Measurements from ENCODE around the gene RARG. TPM values are rescaled to one million over a fixed set of nuclear protein-coding genes. Genes with fewer than 3 reads are reported as not detected.

Gene RARG
- total RNA-seq, 1 donor from 2014 or later, result 58.6 TPM

DNA sequence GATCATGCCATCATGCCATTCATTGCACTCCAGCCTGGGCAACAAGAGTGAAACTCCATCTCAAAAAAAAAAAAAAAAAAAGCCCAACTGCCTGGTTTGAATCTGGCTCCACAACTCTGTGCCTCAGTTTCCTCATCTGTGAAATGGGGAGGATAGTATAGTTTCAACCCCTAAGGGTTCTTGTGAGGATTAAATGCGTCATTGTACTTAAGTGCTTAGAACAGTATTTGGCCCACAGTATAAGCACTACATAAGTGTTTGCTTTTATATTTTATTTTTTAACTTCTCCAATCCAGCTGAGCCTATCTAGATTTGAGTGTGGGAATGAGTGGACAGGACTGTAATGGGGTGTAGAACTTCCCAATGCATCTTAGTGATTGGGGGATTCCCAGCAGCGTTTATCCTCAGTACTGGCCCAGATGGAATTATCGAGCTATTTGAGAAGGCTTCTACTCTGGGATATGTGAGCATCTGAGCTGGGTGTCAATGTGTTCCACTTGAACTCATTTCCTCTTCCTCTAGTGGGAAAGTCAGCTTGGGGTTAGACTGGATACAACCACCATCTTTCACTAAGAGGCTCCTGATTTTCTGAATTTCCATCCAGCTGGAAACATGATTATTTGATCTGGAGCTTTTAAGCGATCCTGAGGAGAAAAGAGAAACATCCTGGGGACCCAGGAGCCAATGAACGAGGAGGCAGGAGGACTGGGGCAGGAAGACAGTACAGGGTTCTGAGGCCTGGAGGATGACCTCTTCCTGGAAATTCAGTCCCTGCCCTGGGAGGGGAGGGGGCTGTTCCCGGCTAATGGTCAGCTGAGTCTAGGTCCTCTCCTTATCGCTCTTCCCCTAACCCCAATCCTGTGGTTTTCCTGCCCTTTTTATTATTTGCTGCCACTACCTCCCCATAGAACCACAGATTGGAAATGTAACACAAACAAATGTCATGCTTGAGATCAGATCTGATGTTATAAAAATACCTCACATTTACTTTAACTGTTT lies 26.8 kb upstream of the RARG start:
- no peak overlapping the region for H3K4me3 Mint-ChIP-seq
- intact Hi-C loops (cut with micrococcal nuclease), result no loop called here
- no peaks in the 10 kb centered on the region for H3K27me3 Mint-ChIP-seq (ENCODE audit: insufficient read depth)
- H3K27ac Mint-ChIP-seq, result no peak overlapping the region
- DNase-seq (ENCODE audit: low spot score), result no peak
- H3K4me1 Mint-ChIP-seq (ENCODE audit: low read depth), result peaks cover 23% of the 10 kb centered on the region
- H3K9me3 Mint-ChIP-seq, result no peaks in the 10 kb centered on the region
- peaks cover 14% of the 10 kb centered on the region for H3K36me3 Mint-ChIP-seq (ENCODE audit: low read depth)

DNA sequence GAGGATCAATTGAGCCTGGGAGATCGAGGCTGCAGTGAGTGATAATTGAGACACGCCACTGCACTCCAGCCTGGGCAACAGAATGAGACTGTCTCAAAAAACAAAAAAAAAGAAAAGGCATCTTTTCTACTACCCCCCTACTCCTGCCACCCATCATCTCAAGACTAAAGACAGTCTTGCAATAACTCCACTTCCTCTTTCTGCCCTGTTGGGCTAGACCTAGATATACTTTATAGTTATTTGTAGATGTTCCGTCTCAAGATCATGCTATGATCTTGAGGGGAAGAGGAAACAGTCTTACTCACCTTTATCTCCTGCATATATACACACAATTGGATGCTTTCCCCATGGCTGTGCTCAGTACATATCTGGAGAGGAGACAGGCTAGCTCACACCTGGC lies 24.0 kb upstream of the RARG start:
- no peaks in the 10 kb centered on the region for H3K27me3 Mint-ChIP-seq (ENCODE audit: insufficient read depth)
- peaks cover 48% of the 10 kb centered on the region for H3K4me1 Mint-ChIP-seq (ENCODE audit: low read depth)
- peak overlapping the region; percentile 52 for H3K27ac Mint-ChIP-seq
- H3K36me3 Mint-ChIP-seq (ENCODE audit: low read depth), result peaks cover 29% of the 10 kb centered on the region
- no peak for DNase-seq (ENCODE audit: low spot score)
- intact Hi-C loops (cut with micrococcal nuclease), result no loop called here
- no peaks in the 10 kb centered on the region for H3K9me3 Mint-ChIP-seq
- H3K4me3 Mint-ChIP-seq, result no peak overlapping the region

DNA sequence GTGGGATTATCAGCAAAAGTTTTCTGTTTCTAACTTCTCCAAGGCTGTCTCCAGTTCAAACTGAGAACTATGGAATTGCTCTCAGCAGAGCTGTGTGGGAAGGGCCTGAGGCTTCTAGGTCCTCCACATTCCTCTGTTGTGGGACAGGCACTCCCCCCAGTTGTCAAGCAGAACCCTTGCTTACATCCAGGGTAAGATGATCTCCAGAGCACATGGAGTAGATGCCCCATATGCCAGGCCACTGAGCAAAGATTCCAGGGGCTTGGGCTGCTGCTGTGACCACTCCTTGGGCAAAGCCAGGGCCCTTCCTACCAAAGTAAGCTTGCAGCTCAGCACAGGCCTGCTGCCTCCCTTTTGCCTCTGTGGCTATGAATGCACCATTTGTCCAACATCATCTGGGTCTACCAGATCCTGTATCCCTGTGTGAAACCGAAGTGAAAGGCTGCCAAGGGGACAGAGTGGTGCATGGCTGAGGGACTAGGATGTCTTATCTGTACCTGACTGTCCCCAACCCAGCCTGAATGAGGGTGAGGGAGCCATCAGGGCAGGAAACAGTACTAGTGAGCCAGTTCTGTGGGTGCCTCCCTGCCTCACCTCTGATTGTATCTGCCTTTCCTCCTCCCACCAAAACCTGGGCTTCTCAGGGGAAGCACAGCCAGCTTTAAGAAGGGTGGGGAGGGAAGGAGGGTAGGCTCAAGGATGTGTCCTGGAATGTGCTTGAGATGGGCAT lies 23.0 kb upstream of the RARG start:
- Mint-ChIP-seq H3K4me1 (ENCODE audit: low read depth) (peaks cover 50% of the 10 kb centered on the region), H3K27ac (no peak overlapping the region), H3K27me3 (ENCODE audit: insufficient read depth) (no peaks in the 10 kb centered on the region), H3K9me3 (no peaks in the 10 kb centered on the region), H3K4me3 (peak overlapping the region; percentile 99), H3K36me3 (ENCODE audit: low read depth) (peaks cover 29% of the 10 kb centered on the region)
- intact Hi-C loops (cut with micrococcal nuclease), result no loop called here
- DNase-seq (ENCODE audit: low spot score), result no peak

DNA sequence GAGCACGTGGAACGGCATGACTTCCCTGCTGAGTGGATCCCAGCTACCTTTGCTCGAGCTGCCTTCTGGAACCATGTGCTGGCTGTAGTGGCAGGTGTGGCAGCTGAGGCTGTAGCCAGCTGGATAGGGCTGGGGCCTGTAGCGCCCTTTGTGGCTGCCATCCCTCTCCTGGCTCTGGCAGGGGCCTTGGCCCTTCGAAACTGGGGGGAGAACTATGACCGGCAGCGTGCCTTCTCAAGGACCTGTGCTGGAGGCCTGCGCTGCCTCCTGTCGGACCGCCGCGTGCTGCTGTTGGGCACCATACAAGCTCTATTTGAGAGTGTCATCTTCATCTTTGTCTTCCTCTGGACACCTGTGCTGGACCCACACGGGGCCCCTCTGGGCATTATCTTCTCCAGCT lies 21.3 kb upstream of the RARG start:
- intact Hi-C loops (cut with micrococcal nuclease), result loop anchor here (2.0 kb wide), 1 partner anchor 42 kb away; the partner anchor contains the start of gene PFDN5
- no peaks in the 10 kb centered on the region for H3K27me3 Mint-ChIP-seq (ENCODE audit: insufficient read depth)
- H3K27ac Mint-ChIP-seq, result peak overlapping the region; percentile 88
- peaks cover 29% of the 10 kb centered on the region for H3K36me3 Mint-ChIP-seq (ENCODE audit: low read depth)
- peaks cover 50% of the 10 kb centered on the region for H3K4me1 Mint-ChIP-seq (ENCODE audit: low read depth)
- H3K4me3 Mint-ChIP-seq, result peak overlapping the region; percentile 99
- H3K9me3 Mint-ChIP-seq, result no peaks in the 10 kb centered on the region
- no peak for DNase-seq (ENCODE audit: low spot score)

DNA sequence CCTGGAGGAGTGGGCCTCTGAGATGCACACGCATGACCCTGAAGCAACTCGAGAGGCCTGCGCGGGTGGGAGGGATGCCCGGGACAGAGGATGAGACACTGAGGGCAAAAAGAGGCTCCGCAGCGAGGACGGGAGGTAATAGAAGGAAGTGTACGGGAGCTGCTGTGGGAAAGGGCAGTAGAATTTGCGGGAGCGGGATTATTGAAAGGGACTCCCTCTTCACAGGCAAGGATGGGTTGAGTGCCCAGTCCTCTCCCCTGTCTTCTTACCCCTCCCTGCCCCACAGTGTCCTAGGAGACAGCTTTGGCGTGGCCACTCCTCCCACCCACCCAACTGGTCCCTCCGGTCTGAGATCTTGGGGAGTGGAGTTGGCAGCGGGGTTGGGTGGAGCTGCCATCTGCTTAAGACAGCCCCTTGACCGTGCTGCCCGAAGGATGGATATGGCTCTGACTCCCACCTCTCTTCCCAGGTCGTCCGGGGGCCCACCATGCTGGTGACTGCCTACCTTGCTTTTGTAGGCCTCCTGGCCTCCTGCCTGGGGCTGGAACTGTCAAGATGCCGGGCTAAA lies 20.4 kb upstream of the RARG start:
- H3K4me3 Mint-ChIP-seq, result peak overlapping the region; percentile 99
- no peak for DNase-seq (ENCODE audit: low spot score)
- intact Hi-C loops (cut with micrococcal nuclease), result loop anchor here (1.0 to 2.0 kb wide), 4 partner anchors 16 to 72 kb away; partner anchors contain the start of genes CSAD, ESPL1, PFDN5 and ZNF740
- H3K9me3 Mint-ChIP-seq, result no peaks in the 10 kb centered on the region
- peaks cover 26% of the 10 kb centered on the region for H3K36me3 Mint-ChIP-seq (ENCODE audit: low read depth)
- H3K27me3 Mint-ChIP-seq (ENCODE audit: insufficient read depth), result no peaks in the 10 kb centered on the region
- peak overlapping the region; percentile 88 for H3K27ac Mint-ChIP-seq
- peaks cover 50% of the 10 kb centered on the region for H3K4me1 Mint-ChIP-seq (ENCODE audit: low read depth)

DNA sequence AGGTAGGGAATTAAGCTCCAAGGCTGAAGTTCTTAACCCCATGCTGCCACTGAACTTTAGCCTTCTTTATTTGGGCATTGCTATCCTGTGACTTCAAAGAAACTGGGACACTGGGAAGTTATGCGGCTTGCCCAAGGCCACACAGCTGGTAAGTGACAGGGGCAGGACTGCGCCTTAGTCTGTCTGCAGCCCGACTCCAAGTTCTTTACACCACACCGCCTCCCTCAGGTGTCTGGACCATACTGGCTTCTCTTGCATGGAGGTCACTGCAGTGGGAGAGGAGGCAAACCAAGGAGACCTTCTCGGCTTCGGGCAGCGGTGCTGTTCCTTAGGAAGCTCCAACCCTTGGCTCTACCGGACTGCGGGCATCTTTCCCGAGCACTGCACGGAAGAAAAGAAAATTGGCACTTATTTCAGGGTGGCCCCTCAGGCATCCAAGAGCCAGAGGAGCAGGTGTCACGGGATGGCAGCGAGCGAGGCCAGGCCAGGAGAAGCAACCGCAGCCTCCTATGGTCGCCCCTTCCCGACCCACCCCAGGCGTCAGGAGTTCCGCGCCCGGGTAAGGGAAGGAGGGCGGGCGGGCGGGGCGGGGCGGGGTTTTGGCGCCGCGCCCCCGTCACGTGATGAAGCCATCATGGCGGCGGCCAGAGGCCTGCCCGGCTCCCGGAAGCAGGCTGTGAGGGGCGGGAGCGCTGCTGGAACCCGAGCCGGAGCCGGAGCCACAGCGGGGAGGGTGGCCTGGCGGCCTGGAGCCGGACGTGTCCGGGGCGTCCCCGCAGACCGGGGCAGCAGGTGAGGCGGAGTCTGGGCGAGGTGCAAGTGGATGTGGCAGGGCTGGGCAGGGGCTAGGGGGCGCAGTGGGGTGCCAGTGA lies 19.7 kb upstream of the RARG start:
- peak overlapping the region; percentile 88 for H3K27ac Mint-ChIP-seq
- intact Hi-C loops (cut with micrococcal nuclease), result loop anchor here (1.0 to 2.0 kb wide), 10 partner anchors 17 to 92 kb away; partner anchors contain the start of genes AAAS, CSAD, ESPL1 and MYG1
- peak; percentile 69 for DNase-seq (ENCODE audit: low spot score)
- H3K36me3 Mint-ChIP-seq (ENCODE audit: low read depth), result peaks cover 26% of the 10 kb centered on the region
- no peaks in the 10 kb centered on the region for H3K9me3 Mint-ChIP-seq
- peaks cover 50% of the 10 kb centered on the region for H3K4me1 Mint-ChIP-seq (ENCODE audit: low read depth)
- H3K4me3 Mint-ChIP-seq, result peak overlapping the region; percentile 99
- H3K27me3 Mint-ChIP-seq (ENCODE audit: insufficient read depth), result peaks cover 2% of the 10 kb centered on the region

DNA sequence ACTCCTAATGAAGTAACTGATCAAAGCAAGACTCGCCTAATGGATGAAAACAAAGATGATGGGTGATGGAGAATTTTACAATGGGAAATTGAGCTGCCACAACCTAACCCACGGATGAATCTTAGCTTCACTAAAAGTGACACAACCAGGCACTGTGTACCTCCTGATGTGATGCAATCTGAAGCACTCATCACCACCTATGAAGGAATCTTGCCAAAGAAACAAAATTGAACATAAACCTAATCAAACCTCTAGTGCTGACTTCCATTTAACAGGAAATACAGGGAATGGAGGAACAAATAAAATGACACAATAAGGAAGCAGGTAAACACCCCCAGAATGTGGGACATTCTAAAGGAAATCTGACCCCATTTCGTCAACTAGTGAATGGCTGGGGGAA lies 13.3 kb upstream of the RARG start:
- peaks cover 6% of the 10 kb centered on the region for H3K4me1 Mint-ChIP-seq (ENCODE audit: low read depth)
- intact Hi-C loops (cut with micrococcal nuclease), result no loop called here

DNA sequence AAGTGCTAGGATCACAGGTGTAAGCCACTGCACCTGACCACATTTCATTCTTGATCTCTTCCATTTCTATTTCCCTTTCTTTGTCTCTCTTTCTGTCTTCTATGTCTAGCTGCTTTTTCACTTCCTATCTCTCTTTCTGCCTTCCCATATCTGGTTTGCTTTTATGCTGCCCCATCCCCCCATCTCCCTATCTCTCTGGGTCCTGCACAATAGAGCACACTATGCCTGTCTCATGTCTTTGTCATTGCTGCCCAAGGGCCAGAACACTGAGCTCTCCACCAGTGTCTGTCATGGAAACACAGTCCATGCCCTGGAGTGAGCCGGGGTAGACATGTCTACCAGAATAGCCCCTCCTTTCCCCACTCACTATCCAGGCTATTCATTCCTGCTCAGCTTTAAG lies 12.3 kb upstream of the RARG start:
- H3K4me1 Mint-ChIP-seq (ENCODE audit: low read depth), result peaks cover 6% of the 10 kb centered on the region
- peaks cover 31% of the 10 kb centered on the region for H3K27me3 Mint-ChIP-seq (ENCODE audit: insufficient read depth)
- no peaks in the 10 kb centered on the region for H3K36me3 Mint-ChIP-seq (ENCODE audit: low read depth)
- H3K9me3 Mint-ChIP-seq, result no peaks in the 10 kb centered on the region
- intact Hi-C loops (cut with micrococcal nuclease), result no loop called here
- peak overlapping the region; percentile 7 for H3K4me3 Mint-ChIP-seq
- H3K27ac Mint-ChIP-seq, result no peak overlapping the region
- DNase-seq (ENCODE audit: low spot score), result no peak

More for the DNA sequence above, 13.3 kb upstream of the RARG start:
- no peaks in the 10 kb centered on the region for H3K36me3 Mint-ChIP-seq (ENCODE audit: low read depth)
- no peaks in the 10 kb centered on the region for H3K9me3 Mint-ChIP-seq
- H3K4me3 Mint-ChIP-seq, result no peak overlapping the region
- peaks cover 27% of the 10 kb centered on the region for H3K27me3 Mint-ChIP-seq (ENCODE audit: insufficient read depth)
- H3K27ac Mint-ChIP-seq, result no peak overlapping the region
- DNase-seq (ENCODE audit: low spot score), result no peak

DNA sequence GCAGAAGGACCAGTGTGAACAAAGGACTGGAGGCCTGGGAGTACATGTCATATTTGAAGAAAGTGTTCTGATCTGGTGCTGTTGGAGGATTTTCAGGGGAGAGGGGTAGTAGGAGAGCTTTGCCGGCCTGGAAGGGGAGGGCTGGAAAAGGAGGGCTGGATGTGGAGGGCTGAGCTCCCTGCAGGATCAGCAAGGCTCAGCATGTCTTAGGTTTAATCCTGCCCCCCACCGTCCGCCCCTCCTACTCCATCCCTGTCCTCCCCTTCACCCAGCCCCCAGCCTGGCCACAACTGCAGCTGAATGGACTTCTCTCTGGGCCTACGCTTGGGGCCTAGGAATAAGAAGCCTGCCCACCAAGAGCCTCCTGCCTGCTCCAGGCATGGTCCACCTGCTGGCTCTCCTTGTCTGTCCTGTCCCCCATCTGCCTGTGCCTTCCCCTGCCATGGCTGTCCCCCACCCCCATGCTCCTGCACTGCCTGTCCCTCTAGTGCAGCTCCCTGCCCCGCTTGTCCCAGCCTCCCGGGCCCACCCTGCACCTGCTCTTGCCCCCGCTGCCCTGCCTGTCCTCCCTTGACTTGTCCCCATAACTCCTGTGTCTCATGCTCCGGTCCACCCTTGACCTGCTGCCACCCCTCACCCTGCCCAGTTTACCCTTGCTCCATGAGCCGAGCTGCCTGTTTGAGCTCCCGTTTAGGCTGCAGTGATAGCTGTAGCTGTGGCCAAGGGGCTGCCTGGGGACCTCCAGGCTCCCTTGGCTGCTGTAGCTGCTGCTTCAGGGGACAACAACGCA lies 9.8 kb upstream of the RARG start:
- Mint-ChIP-seq H3K36me3 (ENCODE audit: low read depth) (no peaks in the 10 kb centered on the region), H3K9me3 (no peaks in the 10 kb centered on the region), H3K27ac (no peak overlapping the region), H3K4me1 (ENCODE audit: low read depth) (peaks cover 14% of the 10 kb centered on the region), H3K27me3 (ENCODE audit: insufficient read depth) (peaks cover 29% of the 10 kb centered on the region), H3K4me3 (no peak overlapping the region)
- intact Hi-C loops (cut with micrococcal nuclease), result no loop called here
- no peak for DNase-seq (ENCODE audit: low spot score)

DNA sequence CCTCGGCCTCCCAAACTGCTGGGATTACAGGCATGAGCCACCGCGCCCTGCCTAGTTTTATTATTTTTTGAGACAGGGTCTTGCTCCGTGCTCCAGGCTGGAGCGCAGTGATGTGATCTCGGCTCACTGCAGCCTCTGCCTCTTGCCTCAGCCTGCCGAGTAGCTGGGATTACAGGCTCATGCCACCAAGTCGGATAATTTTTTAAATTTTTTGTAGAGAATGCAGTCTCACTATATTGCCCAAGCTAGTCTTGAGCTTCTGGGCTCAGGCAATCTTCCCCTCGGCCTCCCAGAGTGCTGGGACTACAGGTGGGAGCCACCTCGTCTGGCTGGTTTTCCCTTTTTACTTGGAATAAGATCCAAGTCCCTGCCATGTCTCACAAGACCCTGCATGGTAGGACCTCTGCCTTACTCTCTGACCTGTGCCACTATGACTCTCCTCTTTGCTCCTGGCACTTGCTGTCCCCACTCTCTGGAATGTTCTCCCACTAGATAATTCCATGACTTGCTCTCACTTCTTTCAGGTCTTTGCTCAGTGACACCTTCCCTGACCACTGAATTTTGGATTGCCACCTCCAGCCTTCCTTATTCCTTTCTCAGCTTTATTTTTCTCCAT lies 7.7 kb upstream of the RARG start:
- Mint-ChIP-seq H3K9me3 (no peaks in the 10 kb centered on the region), H3K27me3 (ENCODE audit: insufficient read depth) (peaks cover 26% of the 10 kb centered on the region), H3K36me3 (ENCODE audit: low read depth) (no peaks in the 10 kb centered on the region), H3K27ac (no peak overlapping the region), H3K4me1 (ENCODE audit: low read depth) (peaks cover 33% of the 10 kb centered on the region), H3K4me3 (no peak overlapping the region)
- intact Hi-C loops (cut with micrococcal nuclease), result no loop called here
- DNase-seq (ENCODE audit: low spot score), result no peak

DNA sequence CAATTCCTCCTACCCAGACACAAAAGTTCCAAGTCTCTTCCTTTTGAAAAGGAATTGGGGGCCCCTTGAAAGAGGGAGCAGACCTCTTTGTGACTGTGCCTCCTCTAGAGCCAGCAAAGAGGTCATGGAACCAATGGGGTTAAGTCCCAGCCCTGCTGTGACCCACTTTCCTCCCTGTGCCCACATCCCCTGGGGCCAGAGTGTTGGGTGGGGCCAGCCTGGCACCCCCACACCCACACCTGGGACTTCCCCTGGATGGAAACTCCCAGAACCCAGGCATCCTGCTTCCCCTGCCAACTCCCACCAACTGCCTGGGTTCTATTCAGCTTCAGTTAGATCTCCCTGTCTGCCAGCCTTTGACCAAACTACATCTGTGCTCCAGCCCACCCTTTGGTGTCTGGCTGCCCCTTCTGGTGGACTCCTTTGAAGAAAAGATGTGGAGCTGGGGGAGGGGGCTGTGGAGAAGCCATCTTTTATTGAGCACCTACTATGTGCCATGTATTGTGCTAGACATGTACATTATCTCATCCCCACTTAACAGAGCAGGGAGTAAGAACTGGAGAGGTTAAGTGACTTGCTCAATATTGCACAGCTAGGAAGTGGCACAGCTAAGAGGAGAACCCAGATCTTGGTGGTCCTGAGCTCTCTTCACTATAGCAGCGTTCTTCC lies 4.6 kb upstream of the RARG start:
- H3K4me1 Mint-ChIP-seq (ENCODE audit: low read depth), result peaks cover 45% of the 10 kb centered on the region
- no peaks in the 10 kb centered on the region for H3K9me3 Mint-ChIP-seq
- H3K27me3 Mint-ChIP-seq (ENCODE audit: insufficient read depth), result peaks cover 10% of the 10 kb centered on the region
- H3K4me3 Mint-ChIP-seq, result peak overlapping the region; percentile 50
- H3K27ac Mint-ChIP-seq, result peak overlapping the region; percentile 71
- peak; percentile 35 for DNase-seq (ENCODE audit: low spot score)
- intact Hi-C loops (cut with micrococcal nuclease), result no loop called here
- no peaks in the 10 kb centered on the region for H3K36me3 Mint-ChIP-seq (ENCODE audit: low read depth)
